HG03469 (cell line): ENCODE measurements around the gene AGPAT1.

Source experiments
- ATAC-seq: cut with Tn5 transposase; IDR thresholded peaks from one replicate; pipeline ENCODE4 v1.9.1; 2021; ENCODE audit warnings: mild to moderate bottlenecking, moderate library complexity, moderate number of reproducible peaks; ENCODE audit not compliant: unreplicated experiment

Gene AGPAT1

DNA sequence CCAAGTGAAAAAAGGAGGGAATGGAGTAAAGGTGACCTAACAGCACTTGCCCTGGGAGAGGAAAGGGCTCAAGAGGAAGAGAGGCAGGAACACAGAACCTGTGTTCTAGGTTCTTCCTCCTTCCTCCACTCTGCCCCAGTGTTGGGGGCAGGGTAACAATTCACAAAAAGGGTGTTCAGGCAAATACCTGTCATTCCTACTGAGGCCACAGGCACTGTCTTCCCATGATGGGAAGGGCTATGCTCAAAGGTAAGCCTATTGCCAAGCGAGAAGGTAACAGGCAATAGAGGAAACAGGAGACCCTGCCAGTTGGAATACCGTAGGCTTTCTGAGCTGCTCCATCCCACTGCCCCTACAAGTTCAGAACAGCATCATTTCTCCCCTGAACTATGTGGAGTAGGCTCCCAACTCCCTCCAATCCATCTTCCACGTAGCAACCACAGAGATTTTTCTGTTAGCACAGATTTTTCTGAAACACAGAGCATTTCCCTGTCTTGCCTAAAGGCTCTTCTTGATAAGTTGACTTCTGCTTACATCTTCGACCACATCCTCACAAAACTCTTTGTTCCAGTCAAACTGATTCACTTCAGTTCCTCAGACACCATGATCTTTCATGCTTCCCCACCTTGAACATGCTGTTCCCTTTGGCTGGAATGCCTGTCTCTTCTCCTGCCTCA lies 2.7 kb downstream of the AGPAT1 start:
- ATAC-seq: no peak

DNA sequence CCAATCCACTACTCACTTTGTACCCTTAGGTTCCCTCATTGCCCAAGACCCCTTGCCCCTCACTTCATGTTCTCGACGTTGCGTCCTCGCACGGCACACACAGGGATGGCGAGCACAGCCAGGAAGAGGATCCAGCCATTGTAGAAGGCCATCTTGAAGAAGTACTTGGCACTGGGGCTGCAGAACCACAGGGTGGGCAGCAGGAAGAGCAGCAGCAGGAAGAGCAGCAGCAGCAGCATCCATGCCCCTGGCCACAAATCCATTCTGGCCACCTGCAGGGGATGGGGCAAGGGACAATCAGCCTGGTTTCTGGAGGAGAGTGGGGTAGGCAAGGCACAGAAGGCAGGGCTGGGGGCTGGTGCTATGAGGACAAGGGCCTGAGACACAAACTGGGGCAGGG lies 4.7 kb downstream of the AGPAT1 start:
- ATAC-seq: no peak

DNA sequence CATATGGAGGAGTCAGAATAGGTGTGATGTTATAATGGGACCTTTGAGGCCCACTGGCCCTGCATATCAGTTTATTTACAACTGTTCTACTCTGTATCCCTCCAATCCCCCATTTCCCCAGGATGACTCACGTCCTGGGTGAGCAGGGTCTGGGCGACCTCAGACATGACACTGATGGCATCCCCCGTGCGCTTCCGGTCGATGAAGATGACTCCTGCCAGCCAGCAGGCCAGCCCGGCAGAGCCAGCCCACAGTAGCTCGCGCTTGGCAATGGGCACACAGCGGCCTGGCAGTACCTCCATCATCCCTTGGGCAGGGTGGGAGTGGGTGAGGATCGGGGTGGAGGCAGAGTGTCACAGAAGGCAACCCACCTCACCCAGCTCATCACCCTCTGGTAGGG lies 5.6 kb downstream of the AGPAT1 start:
- ATAC-seq: no peak

DNA sequence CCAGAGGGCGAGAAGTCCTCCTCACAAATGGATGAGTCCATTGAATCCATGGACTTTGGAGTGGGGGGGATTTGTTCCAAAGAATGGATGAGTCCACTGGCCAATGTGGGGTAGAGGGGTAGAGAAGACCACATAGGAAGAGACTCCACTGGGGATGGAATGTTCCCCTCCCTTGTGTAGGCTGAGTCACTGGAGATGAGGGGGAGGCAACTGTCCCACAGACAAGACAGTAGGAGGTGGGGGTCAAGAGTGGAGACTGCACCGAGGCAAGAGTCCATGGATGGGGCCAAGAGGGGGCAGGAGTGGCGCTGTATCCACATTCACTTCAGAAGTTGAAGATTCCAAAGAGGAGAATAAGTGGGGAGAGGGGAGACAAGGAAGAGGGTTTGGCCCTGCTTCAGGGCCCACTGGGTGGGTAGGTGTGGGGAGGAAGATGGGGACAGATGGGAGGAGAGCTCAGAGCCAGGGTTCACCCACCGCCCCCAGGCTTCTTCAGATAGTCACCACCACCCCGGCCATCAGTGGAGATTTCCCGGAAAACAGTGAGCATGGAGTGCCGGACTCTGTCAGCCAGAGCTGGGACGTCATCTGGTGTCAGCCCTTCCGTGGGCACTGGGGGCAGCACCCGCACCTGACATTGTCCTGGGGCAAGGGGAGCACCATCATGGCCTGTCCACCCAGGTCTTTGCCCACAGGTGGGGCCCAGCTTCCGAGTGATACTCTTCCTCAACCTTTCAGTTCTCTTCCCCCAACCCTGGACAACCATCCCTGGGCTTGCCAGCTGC lies 6.9 kb downstream of the AGPAT1 start:
- no peak for ATAC-seq

DNA sequence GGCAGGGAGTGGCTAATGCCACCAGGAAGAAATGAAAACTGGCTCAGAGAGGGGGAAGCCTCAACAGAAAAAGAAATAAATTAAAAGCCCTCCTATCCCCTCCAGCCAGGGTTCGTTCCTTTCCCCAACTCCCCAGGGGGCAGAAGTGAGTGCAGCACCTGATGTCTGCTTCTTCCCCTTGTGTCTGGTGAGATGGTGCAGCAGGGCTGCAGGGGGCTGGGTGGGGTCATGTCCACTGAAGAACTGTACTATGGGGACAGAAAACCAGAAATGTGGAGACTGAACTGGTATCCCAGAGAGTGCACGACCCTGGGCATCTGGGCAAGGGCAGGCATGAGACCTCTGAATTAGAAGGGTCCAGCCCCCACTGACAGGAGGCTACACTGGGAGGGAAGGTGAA lies 7.5 kb downstream of the AGPAT1 start:
- ATAC-seq: no peak

DNA sequence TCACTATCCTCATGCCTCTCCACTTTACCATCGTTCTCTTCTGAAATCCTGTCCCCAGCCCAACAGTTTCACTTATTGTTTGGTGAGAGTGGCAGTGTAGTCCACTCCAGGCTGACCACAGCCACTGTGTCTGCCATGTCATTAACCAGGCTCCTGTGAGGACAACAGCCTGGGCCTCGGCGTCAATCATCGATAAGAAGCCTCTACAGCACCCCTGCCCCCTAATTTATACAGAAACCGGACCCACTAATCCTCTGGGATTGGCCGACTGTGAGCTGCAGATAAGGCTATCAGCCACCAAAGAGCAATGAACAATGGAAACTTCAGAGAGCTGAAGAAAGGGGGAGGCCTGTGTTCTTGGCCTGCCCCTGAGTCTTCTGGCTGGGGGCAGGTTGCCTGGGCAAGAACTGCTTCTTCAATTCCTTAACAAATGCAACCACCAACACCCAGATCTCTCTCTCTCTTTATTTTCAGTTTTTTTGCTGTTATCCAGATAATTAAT lies 8.1 kb downstream of the AGPAT1 start:
- no peak for ATAC-seq

DNA sequence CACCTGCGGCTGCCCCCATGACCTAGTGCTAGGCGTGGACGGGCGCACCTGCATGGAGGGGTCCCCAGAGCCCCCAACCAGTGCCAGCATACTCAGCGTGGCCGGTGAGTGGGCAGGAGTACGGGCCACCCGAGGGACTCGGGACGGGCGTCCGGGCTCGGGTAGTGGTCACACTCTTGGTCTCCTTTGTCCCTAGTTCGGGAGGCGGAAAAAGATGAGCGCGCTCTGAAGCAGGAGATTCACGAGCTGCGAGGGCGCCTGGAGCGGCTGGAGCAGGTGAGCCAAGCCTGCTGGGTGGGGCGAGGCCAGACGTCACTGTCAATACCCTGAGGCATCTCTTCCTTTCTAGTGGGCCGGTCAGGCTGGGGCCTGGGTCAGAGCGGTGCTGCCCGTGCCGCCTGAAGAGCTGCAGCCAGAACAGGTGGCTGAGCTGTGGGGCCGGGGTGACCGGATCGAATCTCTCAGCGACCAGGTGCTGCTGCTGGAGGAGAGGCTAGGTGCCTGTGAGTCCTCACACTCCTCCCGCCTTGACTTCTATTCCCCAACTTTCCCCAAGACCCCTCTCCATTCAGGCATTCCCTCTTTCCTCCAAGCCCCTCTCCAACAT lies 8.6 kb downstream of the AGPAT1 start:
- no peak for ATAC-seq

DNA sequence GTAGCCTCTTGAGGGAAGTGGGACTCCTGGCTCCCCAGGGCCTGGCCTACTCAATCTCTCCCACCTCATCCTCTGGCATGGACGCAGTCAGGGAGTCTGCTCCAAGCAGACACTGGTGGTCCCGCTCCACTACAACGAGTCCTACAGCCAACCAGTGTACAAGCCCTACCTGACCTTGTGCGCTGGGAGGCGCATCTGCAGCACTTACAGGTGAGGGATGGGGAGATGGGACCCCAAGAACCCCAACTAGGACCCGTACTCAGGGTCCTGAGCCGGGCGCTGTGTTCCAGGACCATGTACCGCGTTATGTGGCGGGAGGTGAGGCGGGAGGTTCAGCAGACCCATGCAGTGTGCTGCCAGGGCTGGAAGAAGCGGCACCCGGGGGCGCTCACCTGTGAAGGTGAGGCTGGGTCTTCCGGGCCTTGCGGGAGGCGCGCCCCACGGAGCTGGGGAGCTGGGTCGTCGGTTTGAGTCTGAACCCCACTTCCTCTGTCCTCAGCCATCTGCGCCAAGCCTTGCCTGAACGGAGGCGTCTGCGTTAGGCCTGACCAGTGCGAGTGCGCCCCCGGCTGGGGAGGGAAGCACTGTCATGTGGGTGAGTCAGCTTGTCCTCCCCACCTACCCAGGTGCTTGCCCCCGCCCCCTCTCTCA lies 9.3 kb downstream of the AGPAT1 start:
- no peak for ATAC-seq

DNA sequence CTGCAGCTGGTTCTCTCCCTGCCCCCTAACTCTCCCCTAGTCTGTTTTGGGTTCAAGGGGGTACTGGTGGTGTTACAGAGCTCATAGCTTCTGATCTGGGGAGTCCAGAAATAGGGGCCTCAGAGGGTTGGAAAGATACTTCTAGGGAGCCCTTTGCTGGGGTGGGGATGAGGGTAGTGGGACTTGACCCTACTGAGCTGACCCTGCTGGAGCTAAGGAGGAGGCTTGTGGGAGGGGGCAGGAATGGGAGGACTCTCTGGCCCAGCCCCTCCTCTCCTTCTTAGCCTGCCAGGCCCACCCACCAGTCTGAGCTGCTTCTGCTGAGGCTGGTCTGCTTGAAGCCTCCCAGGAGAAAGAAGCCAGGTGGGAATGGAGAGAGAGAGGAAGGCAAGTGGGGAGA lies 11.6 kb downstream of the AGPAT1 start, which contains the start of gene EGFL8:
Gene EGFL8, plus strand, starts transcription at position 301 of the 400 bp plus-strand sequence. CDS start 1,571 bp downstream, outside the sequence.
- no peak for ATAC-seq

DNA sequence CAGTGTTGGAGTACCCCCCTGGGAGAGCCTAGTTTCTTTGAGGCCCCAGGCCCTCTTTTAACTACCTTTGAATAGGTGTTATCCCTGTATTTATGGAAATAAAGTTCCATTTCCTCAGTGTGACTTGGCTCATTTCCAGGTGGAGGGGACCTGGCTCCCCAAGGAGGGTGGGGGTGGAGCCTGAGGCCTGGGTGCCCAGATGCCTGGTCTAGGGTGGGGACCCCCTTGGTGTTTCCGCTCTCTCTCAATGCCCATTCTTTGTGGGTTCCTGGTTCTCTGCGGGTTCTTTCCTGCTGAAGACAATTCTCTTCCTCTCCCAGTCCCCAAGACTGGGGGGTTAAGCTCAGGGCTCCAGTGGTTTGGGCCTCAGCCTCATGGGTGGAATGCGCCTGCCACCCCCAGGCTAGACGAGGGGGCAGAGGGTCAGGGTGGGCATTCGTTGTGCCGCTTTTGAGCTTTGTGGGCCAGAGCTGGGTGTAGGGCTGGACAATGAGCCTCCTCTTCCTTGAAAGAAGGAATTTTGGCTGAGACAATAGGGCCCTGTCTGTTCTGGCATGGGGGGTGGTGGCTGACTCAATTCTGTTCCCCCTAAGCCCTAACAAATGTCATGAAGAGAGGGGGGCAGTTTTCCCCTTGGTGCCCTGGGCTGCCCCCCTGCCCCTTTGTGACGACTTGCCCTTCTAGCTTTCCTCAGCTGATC lies 12.2 kb downstream of the AGPAT1 start:
- no peak for ATAC-seq

DNA sequence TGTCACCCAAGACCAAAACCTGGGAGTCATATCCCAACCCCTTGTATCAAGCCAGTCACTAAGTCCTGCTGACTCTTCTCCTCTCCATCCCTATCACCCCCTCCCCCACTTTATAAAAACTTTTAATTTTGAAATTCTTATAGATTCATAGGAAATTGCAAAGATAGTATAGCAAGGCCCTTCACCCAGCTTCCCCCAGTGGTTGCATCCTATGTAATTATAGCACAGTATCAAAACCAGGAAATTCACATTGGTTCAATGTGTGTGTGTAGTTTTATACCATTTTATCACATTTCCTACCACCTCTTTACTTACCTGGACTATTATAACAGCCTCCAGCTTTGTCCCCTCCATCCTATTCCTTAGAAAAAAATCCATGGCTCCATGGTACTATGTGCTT lies 17.8 kb downstream of the AGPAT1 start:
- no peak for ATAC-seq

DNA sequence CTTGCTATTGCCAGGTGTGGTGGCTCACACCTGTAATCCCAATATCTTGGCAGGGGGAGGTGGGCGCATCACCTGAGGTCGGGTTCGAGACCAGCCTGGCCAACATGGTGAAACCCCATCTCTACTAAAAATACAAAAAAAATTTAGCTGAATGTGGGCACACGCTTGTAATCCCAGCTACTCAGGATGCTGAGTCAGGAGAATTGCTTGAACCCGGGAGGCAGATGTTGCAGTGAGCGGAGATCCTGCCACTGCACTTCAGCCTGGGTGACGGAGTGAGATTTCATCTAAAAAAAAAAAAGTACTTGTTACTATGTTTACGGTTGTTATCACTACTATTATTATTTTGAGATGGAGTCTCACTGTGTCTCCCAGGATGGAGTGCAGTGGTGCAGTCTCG lies 19.0 kb downstream of the AGPAT1 start:
- ATAC-seq: no peak

DNA sequence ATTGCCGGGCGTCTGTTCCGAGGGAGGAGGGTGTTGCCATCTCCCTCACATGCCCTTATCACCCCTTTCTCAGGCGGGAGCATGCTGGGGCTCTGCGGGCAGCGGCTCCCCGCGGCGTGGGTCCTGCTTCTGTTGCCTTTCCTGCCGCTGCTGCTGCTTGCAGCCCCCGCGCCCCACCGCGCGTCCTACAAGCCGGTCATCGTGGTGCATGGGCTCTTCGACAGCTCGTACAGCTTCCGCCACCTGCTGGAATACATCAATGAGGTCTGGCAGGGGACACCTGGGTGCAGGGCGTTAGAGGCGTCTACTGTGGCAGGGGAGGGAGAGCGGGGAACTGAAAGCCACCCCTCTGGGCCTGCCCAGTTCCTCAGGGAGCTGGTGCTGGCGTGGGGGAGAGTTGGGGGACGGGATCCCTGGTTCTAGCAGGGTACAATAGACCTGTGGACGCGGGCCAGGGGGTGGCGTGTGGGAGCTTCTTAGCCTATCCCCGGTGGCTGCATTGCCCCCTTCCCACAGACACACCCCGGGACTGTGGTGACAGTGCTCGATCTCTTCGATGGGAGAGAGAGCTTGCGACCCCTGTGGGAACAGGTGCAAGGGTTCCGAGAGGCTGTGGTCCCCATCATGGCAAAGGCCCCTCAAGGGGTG lies 21.2 kb downstream of the AGPAT1 start:
- ATAC-seq: no peak

DNA sequence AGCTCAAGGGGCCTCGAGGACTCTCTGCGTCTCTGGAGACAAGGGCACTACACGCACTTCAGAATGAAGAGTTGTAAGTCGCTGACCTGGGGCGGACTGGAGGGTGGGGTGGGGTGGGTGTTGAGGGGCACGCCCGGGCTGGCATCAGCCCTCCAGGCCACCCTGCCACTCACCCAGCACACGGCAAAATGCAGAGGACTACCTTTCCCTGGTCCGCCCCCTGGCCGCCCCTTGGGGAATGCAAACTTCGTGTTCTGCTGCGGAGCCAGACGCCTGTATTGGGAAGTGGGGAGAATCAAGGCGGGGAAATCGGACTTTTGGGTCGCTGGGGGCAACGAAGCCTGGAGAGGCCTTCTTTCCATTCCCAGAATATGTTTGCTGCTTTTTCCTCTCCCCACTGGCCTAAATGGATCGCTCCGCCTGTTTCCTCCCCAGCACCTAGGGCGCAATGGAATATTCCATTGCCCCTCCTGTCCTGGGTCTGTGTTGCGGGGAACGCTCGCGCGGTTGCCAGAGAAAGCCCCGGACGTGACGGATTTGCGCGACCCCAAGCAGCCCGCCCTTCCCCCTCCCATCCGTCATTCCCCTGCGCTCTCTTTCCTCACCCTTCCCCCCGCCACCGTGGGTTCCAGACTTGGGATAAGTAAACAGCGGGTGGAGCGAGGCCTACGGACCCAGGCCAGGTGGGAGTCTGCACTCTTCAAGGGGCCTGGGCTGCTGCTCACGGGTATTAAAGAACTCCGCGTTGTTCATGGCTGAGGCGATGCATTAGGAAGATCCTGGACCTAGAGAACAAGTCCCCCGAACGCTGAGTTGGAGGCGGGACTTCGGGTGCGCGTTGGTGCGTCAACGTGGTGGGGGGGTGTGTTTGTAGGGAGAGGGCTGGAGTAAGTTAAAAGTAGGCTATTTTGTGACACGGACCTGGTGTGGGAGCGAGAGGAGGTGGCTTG lies 22.0 kb downstream of the AGPAT1 start, which contains the start of gene PPT2:
Gene PPT2, plus strand, starts transcription at position 578 of the 950 bp plus-strand sequence. CDS start 454 bp downstream, outside the sequence.
- no peak for ATAC-seq

DNA sequence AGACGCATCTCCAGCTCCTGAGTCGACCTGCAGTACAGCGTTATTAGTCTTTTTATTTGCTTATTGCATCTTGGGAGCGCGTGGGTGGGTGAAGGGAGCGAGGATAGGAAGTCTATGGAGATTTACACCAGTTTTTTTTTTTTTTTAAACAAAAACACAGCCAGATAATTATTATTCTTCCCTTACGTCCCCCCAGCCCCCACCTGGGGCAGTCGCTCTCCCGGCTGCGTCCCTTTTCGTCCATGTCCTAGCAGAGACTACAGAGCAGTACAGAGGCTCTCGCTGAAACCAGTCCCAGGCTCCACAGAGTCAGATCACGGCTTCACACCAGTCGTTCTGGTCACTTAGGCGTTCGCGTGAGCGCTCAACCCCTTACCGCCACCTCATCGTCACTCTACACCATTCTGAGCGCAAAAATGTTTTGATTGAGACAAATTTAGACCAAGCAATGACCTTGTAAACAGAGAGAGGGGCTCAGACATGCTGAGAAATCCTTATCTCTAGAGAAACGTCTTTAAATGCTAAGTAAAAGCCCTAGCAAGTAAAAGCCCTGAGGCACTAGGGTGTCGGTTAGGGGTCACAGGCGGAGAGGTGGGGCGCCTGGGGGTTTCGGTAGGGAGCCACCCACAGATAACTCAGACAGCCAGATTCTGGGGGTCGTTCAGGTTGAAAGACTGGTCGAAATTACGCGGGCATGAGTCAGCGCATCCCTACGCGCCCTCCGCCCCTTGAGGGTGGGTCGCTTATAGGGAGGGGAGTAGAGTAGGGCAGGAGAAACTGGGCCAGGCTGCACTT lies 22.9 kb downstream of the AGPAT1 start:
- ATAC-seq: no peak

DNA sequence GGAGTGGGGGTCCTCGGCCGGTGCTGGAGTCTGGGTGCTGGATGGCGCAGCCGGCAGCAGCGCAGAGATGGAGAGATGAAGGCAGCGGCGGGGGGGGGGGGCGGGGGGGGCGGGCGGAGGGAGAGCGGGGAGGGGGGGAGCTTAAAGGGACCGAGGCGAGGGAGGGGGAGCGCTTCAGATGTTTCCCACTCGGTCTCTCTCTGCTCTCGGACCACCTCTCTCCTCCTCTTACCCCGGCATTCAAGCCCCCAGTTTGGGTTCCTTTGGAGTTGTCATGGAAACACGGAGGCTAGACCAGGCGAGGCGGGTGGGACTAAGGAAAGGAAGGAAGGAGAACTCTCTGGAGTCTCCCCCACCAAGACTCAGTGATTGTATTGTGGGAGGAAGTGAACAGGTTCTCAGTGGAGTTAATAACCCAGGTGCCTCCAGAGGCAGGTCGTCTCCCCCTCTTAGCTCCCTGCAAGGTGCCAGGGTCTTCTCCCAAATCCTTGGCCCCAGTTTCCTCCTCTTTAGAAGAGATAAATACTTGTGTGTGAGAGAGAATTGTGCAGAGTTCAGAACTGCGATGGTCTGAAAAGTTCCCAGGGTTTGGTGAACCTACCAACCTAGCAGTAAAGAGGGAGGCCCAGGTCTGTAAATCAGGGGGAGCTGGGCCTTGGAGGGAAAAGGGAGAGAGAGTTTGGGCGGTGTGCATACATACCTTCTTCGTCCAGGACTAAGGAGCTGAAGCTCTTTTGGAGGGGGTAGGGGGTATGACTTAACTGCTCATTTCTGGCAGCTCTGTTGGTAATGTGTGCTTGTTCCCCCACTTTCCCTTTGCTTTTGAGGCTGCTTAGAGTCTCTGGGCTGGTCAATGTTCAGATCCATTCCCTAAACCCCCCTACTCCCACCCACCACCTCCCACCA lies 23.8 kb downstream of the AGPAT1 start, which contains the start of gene PRRT1:
Gene PRRT1, minus strand, starts transcription at position 77 of the 906 bp plus-strand sequence. CDS start 112 bp downstream, outside the sequence.
- no peak for ATAC-seq
